DMS114 treated with DMSO at 0.1 percent for 48 hours (cell line): ENCODE results near the gene CRYBG2.
"Not testable (repeated sequence)": the region's sequence is repeated elsewhere in the genome, so short reads cannot be mapped to it uniquely, and the experiment has no call there.

Source experiments
- DNase-seq: peaks from one replicate; lab custom pipeline; 2025; ENCODE audit not compliant: unreplicated experiment; lab: John Stamatoyannopoulos, UW

The CRYBG2 gene

GRCh38 chr1:26322042-26322331 is 31.9 kb downstream of the CRYBG2 start:
- DNase-seq: no peak

- peak; percentile 66 for DNase-seq
Measured at GRCh38 chr1:26321315-26322041, 32.5 kb downstream of the CRYBG2 start.

GRCh38 chr1:26320896-26321295 is 33.0 kb downstream of the CRYBG2 start:
- DNase-seq: no peak

GRCh38 chr1:26318338-26319064 is 35.4 kb downstream of the CRYBG2 start:
- no peak for DNase-seq

- DNase-seq: no peak
Measured at GRCh38 chr1:26317612-26318337, 36.2 kb downstream of the CRYBG2 start, which contains the start of gene CD52. TSS of gene CD52 (plus strand) at chr1:26317958. CDS start at chr1:26318018, 60 bp downstream.

- DNase-seq: no peak
Measured at GRCh38 chr1:26317146-26317545, 36.8 kb downstream of the CRYBG2 start.

GRCh38 chr1:26315874-26316850 is 37.8 kb downstream of the CRYBG2 start:
- no peak for DNase-seq

- DNase-seq: no peak
Measured at GRCh38 chr1:26314501-26314900, 39.4 kb downstream of the CRYBG2 start.

GRCh38 chr1:26307966-26308899 is 45.7 kb downstream of the CRYBG2 start:
- DNase-seq: not testable (repeated sequence)

GRCh38 chr1:26307363-26307781 is 46.6 kb downstream of the CRYBG2 start:
- DNase-seq: no peak

- DNase-seq: peak; percentile 97
Measured at GRCh38 chr1:26306290-26307229, 47.4 kb downstream of the CRYBG2 start, which contains the start of gene UBXN11. TSS of gene UBXN11 (minus strand) at chr1:26306636. CDS start at chr1:26302883, 3,753 bp downstream.

- peak; percentile 19 for DNase-seq
Measured at GRCh38 chr1:26305667-26306289, 48.2 kb downstream of the CRYBG2 start.

- no peak for DNase-seq
Measured at GRCh38 chr1:26302733-26303405, 51.1 kb downstream of the CRYBG2 start.

GRCh38 chr1:26300578-26301275 is 53.2 kb downstream of the CRYBG2 start:
- DNase-seq: no peak

GRCh38 chr1:26297791-26298124 is 56.2 kb downstream of the CRYBG2 start:
- no peak for DNase-seq

- no peak for DNase-seq
Measured at GRCh38 chr1:26297057-26297790, 56.7 kb downstream of the CRYBG2 start.
